Chondrocyte (in vitro differentiated cells): ENCODE measurements around the gene RPL13A. TPM values are rescaled to one million over a fixed set of nuclear protein-coding genes. Genes with fewer than 3 reads are reported as not detected.

Source experiments
- DNase-seq: peaks from one replicate; pipeline ENCODE4 v3.0.0; 2021; ENCODE audit warnings: mixed read lengths, low spot score
- H3K27ac Mint-ChIP-seq: one replicate; pipeline ENCODE4 v1.8.0; 2021; ENCODE audit warnings: mild to moderate bottlenecking, moderate library complexity, mixed read lengths; ENCODE audit not compliant: unreplicated experiment
- H3K27me3 Mint-ChIP-seq: 2 replicates; pipeline ENCODE4 v1.8.0; 2021; ENCODE audit warnings: low read depth, mixed read lengths
- H3K36me3 Mint-ChIP-seq: 2 replicates; pipeline ENCODE4 v1.8.0; 2021; ENCODE audit warnings: low read depth, mixed read lengths
- H3K4me1 Mint-ChIP-seq: 2 replicates; pipeline ENCODE4 v1.8.0; 2021; ENCODE audit warnings: low read depth, mild to moderate bottlenecking, mixed read lengths
- H3K4me3 Mint-ChIP-seq: one replicate; pipeline ENCODE4 v1.8.0; 2021; ENCODE audit warnings: mild to moderate bottlenecking, moderate library complexity, mixed read lengths; ENCODE audit not compliant: unreplicated experiment
- H3K9me3 Mint-ChIP-seq: 2 replicates; pipeline ENCODE4 v1.8.0; 2021; ENCODE audit warnings: low read depth, mixed read lengths
- microRNA-seq: library from miRNA; unstranded; fragments of <30 nt; microRNA quantifications from one replicate; pipeline ENCODE4 v1.2.0, GENCODE V29; 2020; ENCODE audit warnings: borderline number of aligned reads
- total RNA-seq: library from RNA; stranded (reverse); gene quantifications from 3 replicates; pipeline ENCODE4 v1.2.1, GENCODE V29; 2021
- TF ChIP-seq, protein P1 (sequence below): fragments of 200-600 bp; sonication (generic); IDR thresholded peaks from 2 replicates; pipeline ENCODE4 v1.5.0; 2021; ENCODE audit warnings: antibody characterized with exemption, mild to moderate bottlenecking, moderate library complexity

Gene RPL13A
- total RNA-seq, 1 donor from 2014 or later = 1,602 TPM

- Mint-ChIP-seq H3K4me3 (no peak overlapping the region), H3K36me3 (peaks cover 30% of the 10 kb centered on the region), H3K27ac (no peak overlapping the region), H3K4me1 (peaks cover 9% of the 10 kb centered on the region), H3K9me3 (no peaks in the 10 kb centered on the region), H3K27me3 (no peaks in the 10 kb centered on the region)
- TF ChIP-seq, protein P1, sequence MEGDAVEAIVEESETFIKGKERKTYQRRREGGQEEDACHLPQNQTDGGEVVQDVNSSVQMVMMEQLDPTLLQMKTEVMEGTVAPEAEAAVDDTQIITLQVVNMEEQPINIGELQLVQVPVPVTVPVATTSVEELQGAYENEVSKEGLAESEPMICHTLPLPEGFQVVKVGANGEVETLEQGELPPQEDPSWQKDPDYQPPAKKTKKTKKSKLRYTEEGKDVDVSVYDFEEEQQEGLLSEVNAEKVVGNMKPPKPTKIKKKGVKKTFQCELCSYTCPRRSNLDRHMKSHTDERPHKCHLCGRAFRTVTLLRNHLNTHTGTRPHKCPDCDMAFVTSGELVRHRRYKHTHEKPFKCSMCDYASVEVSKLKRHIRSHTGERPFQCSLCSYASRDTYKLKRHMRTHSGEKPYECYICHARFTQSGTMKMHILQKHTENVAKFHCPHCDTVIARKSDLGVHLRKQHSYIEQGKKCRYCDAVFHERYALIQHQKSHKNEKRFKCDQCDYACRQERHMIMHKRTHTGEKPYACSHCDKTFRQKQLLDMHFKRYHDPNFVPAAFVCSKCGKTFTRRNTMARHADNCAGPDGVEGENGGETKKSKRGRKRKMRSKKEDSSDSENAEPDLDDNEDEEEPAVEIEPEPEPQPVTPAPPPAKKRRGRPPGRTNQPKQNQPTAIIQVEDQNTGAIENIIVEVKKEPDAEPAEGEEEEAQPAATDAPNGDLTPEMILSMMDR = no peak
- DNase-seq = no peak
These were observed 52.0 kb downstream of the RPL13A start for GRCh38 chr19:49539192-49539952.

Small RNAs within 50 kb of the gene (microRNA-seq; reads per million reads assigned to microRNA genes)
- gene MIR150 = not detected

Other genes starting within 250 kb of the RPL13A start
- gene SLC6A16, start 162.4 kb upstream of the RPL13A start, total RNA-seq = 3.5 to 5.2 TPM (median 3.5 TPM) in 3 replicates
- gene CD37, start 152.2 kb upstream of the RPL13A start, total RNA-seq = not detected in 3 replicates
- gene TEAD2, start 125.2 kb upstream of the RPL13A start, total RNA-seq = 49.6 to 63.8 TPM (median 62.6 TPM) in 3 replicates
- gene DKKL1, start 123.7 kb upstream of the RPL13A start, total RNA-seq = 1.5 to 2.4 TPM (median 2.1 TPM) in 3 replicates
- gene KASH5, start 99.4 kb upstream of the RPL13A start, total RNA-seq = not detected in 3 replicates
- gene PTH2, start 64.2 kb upstream of the RPL13A start, total RNA-seq = not detected in 3 replicates
- gene GFY, start 62.2 kb upstream of the RPL13A start, total RNA-seq = not detected in 3 replicates
- 0.17 to 0.47 TPM (median 0.33 TPM) in 3 replicates for gene SLC17A7, start 46.1 kb upstream of the RPL13A start, total RNA-seq
- 52.1 to 60.2 TPM (median 54.6 TPM) in 3 replicates for gene PIH1D1, start 35.8 kb upstream of the RPL13A start, total RNA-seq
- gene ALDH16A1, start 34.4 kb upstream of the RPL13A start, total RNA-seq = 23.2 to 34.9 TPM (median 24.5 TPM) in 3 replicates
- 1.6 to 3.4 TPM (median 1.9 TPM) in 3 replicates for gene FLT3LG, start 13.4 kb upstream of the RPL13A start, total RNA-seq
- gene RPS11, start 8.8 kb downstream of the RPL13A start, total RNA-seq = 1,193 to 1,478 TPM (median 1,199 TPM) in 3 replicates
- gene FCGRT, start 25.1 kb downstream of the RPL13A start, total RNA-seq = 103 to 112 TPM (median 103 TPM) in 3 replicates
- 233 to 326 TPM (median 298 TPM) in 3 replicates for gene RCN3, start 40.4 kb downstream of the RPL13A start, total RNA-seq
- gene NOSIP, start 92.9 kb downstream of the RPL13A start, total RNA-seq = 41.0 to 47.0 TPM (median 46.5 TPM) in 3 replicates
- gene PRRG2, start 93.7 kb downstream of the RPL13A start, total RNA-seq = 0.17 to 0.56 TPM (median 0.39 TPM) in 3 replicates
- gene PRR12, start 103.6 kb downstream of the RPL13A start, total RNA-seq = 23.8 to 33.9 TPM (median 28.1 TPM) in 3 replicates
- gene RRAS, start 152.5 kb downstream of the RPL13A start, total RNA-seq = 61.7 to 113 TPM (median 104 TPM) in 3 replicates
- gene SCAF1, start 154.6 kb downstream of the RPL13A start, total RNA-seq = 76.3 to 79.0 TPM (median 77.3 TPM) in 3 replicates
- 45.8 to 75.3 TPM (median 53.0 TPM) in 3 replicates for gene IRF3, start 178.2 kb downstream of the RPL13A start, total RNA-seq
- 18.3 to 26.6 TPM (median 21.4 TPM) in 3 replicates for gene BCL2L12, start 178.3 kb downstream of the RPL13A start, total RNA-seq
- gene PRMT1, start 189.7 kb downstream of the RPL13A start, total RNA-seq = 97.7 to 105 TPM (median 98.0 TPM) in 3 replicates
- gene ADM5, start 202.0 kb downstream of the RPL13A start, total RNA-seq = 0.49 to 1.4 TPM (median 0.52 TPM) in 3 replicates
- gene CPT1C, start 203.5 kb downstream of the RPL13A start, total RNA-seq = 26.3 to 30.7 TPM (median 27.3 TPM) in 3 replicates